H1 (cell line): ENCODE data around the gene KCNV2. TPM values are rescaled to one million over a fixed set of nuclear protein-coding genes. Genes with fewer than 3 reads are reported as not detected.

Experiments used
- CTCF ChIA-PET: fragments of 300-600 bp; sonication (Branson Sonifier 250); formaldehyde crosslinking; loops from one replicate; lab custom pipeline; 2021; ENCODE audit not compliant: partially characterized antibody; lab: Charles Lee
- POLR2A ChIA-PET: fragments of 300-600 bp; sonication (Branson Sonifier 250); formaldehyde crosslinking; loops from one replicate; lab custom pipeline; 2021; ENCODE audit warnings: inconsistent platforms; ENCODE audit not compliant: partially characterized antibody; lab: Charles Lee
- DNase-seq, 2 experiments: peaks; one replicate each; pipeline versions ENCODE4 v3.0.0 to v3.0.0-alpha.2; 2010 to 2022; ENCODE audit warnings: low spot score in 2 of 2, low read depth in 1 of 2, mixed read lengths in 1 of 2
- FAIRE-seq: peaks from 2 replicates; lab custom pipeline; 2011; peaks lifted over from hg19 to GRCh38; lab: Jason Lieb, UNC
- H2AFZ ChIP-seq: 2 replicates; pipeline ENCODE4 v1.8.1; 2012; ENCODE audit warnings: low read length, inconsistent platforms
- H2AK5ac ChIP-seq: 2 replicates; pipeline ENCODE4 v1.6.1; 2013; ENCODE audit warnings: low read depth, low read length
- H2BK120ac ChIP-seq: replicated peaks from 2 replicates; pipeline ENCODE3; 2013; ENCODE audit warnings: low read depth, low read length, inconsistent platforms
- H2BK12ac ChIP-seq: 2 replicates; pipeline ENCODE4 v1.6.1; 2013; ENCODE audit warnings: low read depth, low read length
- H2BK15ac ChIP-seq: 2 replicates; pipeline ENCODE4 v1.6.1; 2013; ENCODE audit warnings: low read length
- H2BK20ac ChIP-seq: 2 replicates; pipeline ENCODE4 v1.6.1; 2013; ENCODE audit warnings: low read length
- H2BK5ac ChIP-seq: 2 replicates; pipeline ENCODE4 v1.6.1; 2013; ENCODE audit warnings: low read depth, low read length
- H3K14ac ChIP-seq: 2 replicates; pipeline ENCODE4 v1.6.1; 2013; ENCODE audit warnings: inconsistent platforms; ENCODE audit not compliant: insufficient read length
- H3K18ac ChIP-seq: 2 replicates; pipeline ENCODE4 v1.6.1; 2013; ENCODE audit warnings: low read length; ENCODE audit errors: extremely low read depth
- H3K23ac ChIP-seq: 2 replicates; pipeline ENCODE4 v1.6.1; 2013; ENCODE audit warnings: inconsistent platforms; ENCODE audit not compliant: insufficient read length
- H3K23me2 ChIP-seq: 2 replicates; pipeline ENCODE4 v1.6.1; 2013; ENCODE audit warnings: low read depth, low read length
- H3K27ac ChIP-seq: 2 replicates; pipeline ENCODE4 v1.6.1; 2011; ENCODE audit warnings: low read depth, low read length, inconsistent platforms
- H3K27me3 ChIP-seq, 4 experiments: replicated peaks in 1 of 4; 1 replicate in 1 of 4; 2 replicates in 3 of 4; pipeline versions ENCODE4 v1.6.1 to v1.8.1; 2011 to 2013; ENCODE audit warnings: low read length in 3 of 4, mild to moderate bottlenecking in 3 of 4, inconsistent platforms in 2 of 4, mixed read lengths in 2 of 4, moderate library complexity in 1 of 4; ENCODE audit not compliant: control insufficient read depth in 3 of 4, insufficient read depth in 3 of 4; ENCODE audit errors: extremely low read depth in 1 of 4
- H3K36me3 ChIP-seq, 4 experiments: 2 replicates each; pipeline versions ENCODE4 v1.6.1 to v1.8.1; 2011 to 2013; ENCODE audit warnings: mild to moderate bottlenecking in 4 of 4, low read length in 3 of 4, moderate library complexity in 2 of 4, control low read depth in 1 of 4, inconsistent platforms in 1 of 4; ENCODE audit not compliant: insufficient read depth in 4 of 4, control insufficient read depth in 2 of 4
- H3K4ac ChIP-seq: replicated peaks from 2 replicates; pipeline ENCODE3; 2013; ENCODE audit warnings: low read length, low read depth, mixed read lengths, inconsistent platforms; ENCODE audit not compliant: insufficient read length
- H3K4me1 ChIP-seq, 4 experiments: replicated peaks in 1 of 4; 1 replicate in 1 of 4; 2 replicates in 3 of 4; pipeline versions ENCODE4 v1.6.1 to v1.8.1; 2011 to 2013; ENCODE audit warnings: low read length in 3 of 4, inconsistent platforms in 2 of 4, mixed read lengths in 1 of 4; ENCODE audit not compliant: insufficient read depth in 4 of 4, control insufficient read depth in 3 of 4
- H3K4me2 ChIP-seq, 2 experiments: 2 replicates each; pipeline versions ENCODE4 v1.6.1 to v1.8.1; 2011 to 2013; ENCODE audit warnings: low read depth in 2 of 2, low read length in 2 of 2, control low read depth in 1 of 2, inconsistent platforms in 1 of 2, mild to moderate bottlenecking in 1 of 2; ENCODE audit not compliant: insufficient read depth in 1 of 2
- H3K4me3 ChIP-seq, 4 experiments: fragments of 200-600, 300-600 bp in 1 of 4; sonication (generic), shearing (Covaris generic), sonication (Bioruptor Twin) in 1 of 4; 2 replicates each; pipeline versions ENCODE4 v1.5.1 to v1.8.1; 2011 to 2016; ENCODE audit warnings: low read length in 4 of 4, low read depth in 3 of 4, control low read depth in 2 of 4, inconsistent platforms in 2 of 4, mild to moderate bottlenecking in 2 of 4, mixed read lengths in 1 of 4, moderate library complexity in 1 of 4; ENCODE audit not compliant: insufficient read depth in 2 of 4; ENCODE audit errors: extremely low read depth in 1 of 4
- H3K56ac ChIP-seq: replicated peaks from 2 replicates; pipeline ENCODE3; 2013; ENCODE audit warnings: low read depth, mild to moderate bottlenecking, mixed read lengths, low read length, inconsistent platforms; ENCODE audit not compliant: insufficient read length
- H3K79me1 ChIP-seq: 2 replicates; pipeline ENCODE4 v1.6.1; 2013; ENCODE audit warnings: low read depth, low read length, control low read depth
- H3K79me2 ChIP-seq, 2 experiments: 2 replicates each; pipeline versions ENCODE4 v1.6.1 to v1.8.1; 2012 to 2013; ENCODE audit warnings: low read length in 2 of 2, mild to moderate bottlenecking in 2 of 2, inconsistent platforms in 1 of 2; ENCODE audit not compliant: insufficient read depth in 2 of 2, control insufficient read depth in 1 of 2
- H3K9ac ChIP-seq, 4 experiments: replicated peaks in 1 of 4; 1 replicate in 1 of 4; 2 replicates in 3 of 4; pipeline versions ENCODE4 v1.6.1 to v1.8.1; 2011 to 2013; ENCODE audit warnings: low read depth in 3 of 4, low read length in 3 of 4, control low read depth in 2 of 4, mild to moderate bottlenecking in 2 of 4, moderate library complexity in 2 of 4, inconsistent platforms in 1 of 4; ENCODE audit errors: extremely low read depth in 1 of 4
- H3K9me3 ChIP-seq, 2 experiments: 2 replicates each; pipeline versions ENCODE4 v1.6.1 to v1.8.1; 2012 to 2013; ENCODE audit warnings: mild to moderate bottlenecking in 2 of 2, moderate library complexity in 2 of 2, control low read depth in 1 of 2, inconsistent platforms in 1 of 2, low read depth in 1 of 2, low read length in 1 of 2, mixed read lengths in 1 of 2; ENCODE audit not compliant: insufficient read depth in 2 of 2
- H4K20me1 ChIP-seq, 2 experiments: replicated peaks in 1 of 2; 2 replicates each; pipeline versions ENCODE3 to v1.8.1; 2011 to 2013; ENCODE audit warnings: inconsistent platforms in 2 of 2, low read length in 2 of 2, mild to moderate bottlenecking in 1 of 2; ENCODE audit not compliant: insufficient read depth in 2 of 2, control insufficient read depth in 1 of 2
- H4K5ac ChIP-seq: 2 replicates; pipeline ENCODE4 v1.6.1; 2013; ENCODE audit warnings: low read length, low read depth, mixed read lengths, inconsistent platforms; ENCODE audit not compliant: insufficient read length
- H4K8ac ChIP-seq: 2 replicates; pipeline ENCODE4 v1.8.0; 2013; ENCODE audit warnings: mild to moderate bottlenecking, moderate library complexity, low read length, inconsistent platforms; ENCODE audit not compliant: insufficient read depth; ENCODE audit errors: extremely low read depth
- H4K91ac ChIP-seq: replicated peaks from 2 replicates; pipeline ENCODE3; 2013; ENCODE audit warnings: low read length, mixed read lengths, inconsistent platforms; ENCODE audit not compliant: insufficient read length
- BRCA1 ChIP-seq: IDR thresholded peaks from 2 replicates; pipeline ENCODE4 v1.6.1; 2012; ENCODE audit warnings: low read depth, low read length, improper control_type of control experiment
- CHD2 ChIP-seq: IDR thresholded peaks from 2 replicates; pipeline ENCODE4 v1.6.1; 2012; ENCODE audit warnings: low read length, improper control_type of control experiment
- CTBP2 ChIP-seq: IDR thresholded peaks from 2 replicates; pipeline ENCODE4 v1.7.0; 2011; ENCODE audit warnings: borderline replicate concordance, mild to moderate bottlenecking, moderate library complexity, mixed read lengths, low read length; ENCODE audit not compliant: insufficient read depth, insufficient read length
- CTCF ChIP-seq, 3 experiments: IDR thresholded peaks; 1 replicate in 2 of 3; 2 replicates in 1 of 3; pipeline versions ENCODE4 v1.5.1 to v1.6.1; 2011; ENCODE audit warnings: low read length in 3 of 3, mild to moderate bottlenecking in 3 of 3, inconsistent platforms in 2 of 3, low read depth in 1 of 3, moderate library complexity in 1 of 3; ENCODE audit not compliant: insufficient read depth in 1 of 3; ENCODE audit errors: control extremely low read depth in 1 of 3
- EGR1 ChIP-seq: IDR thresholded peaks from 2 replicates; pipeline ENCODE4 v1.6.1; 2011; ENCODE audit warnings: low read depth, low read length, borderline replicate concordance
- KDM1A ChIP-seq: fragments of 200-600, 300-600 bp; sonication (generic); IDR thresholded peaks from 2 replicates; pipeline ENCODE4 v1.7.1; 2016; ENCODE audit warnings: mild to moderate bottlenecking, low read length, borderline replicate concordance
- SUZ12 ChIP-seq: fragments of 200-600 bp; sonication (generic); IDR thresholded peaks from 2 replicates; pipeline ENCODE4 v1.6.1; 2012; ENCODE audit warnings: mild to moderate bottlenecking, inconsistent platforms, low read length, moderate library complexity, mixed read lengths
- USF2 ChIP-seq: IDR thresholded peaks from 2 replicates; pipeline ENCODE4 v1.6.1; 2011; ENCODE audit warnings: low read length, improper control_type of control experiment
- WGBS, 2 experiments: shearing (Covaris generic) in 1 of 2; methylation state at CpG; one replicate each; pipeline versions ENCODE4 v1.1.6 to v1.1.7; 2013 to 2015; ENCODE audit warnings: low lambda C conversion rate in 2 of 2, mixed read lengths in 2 of 2, inconsistent platforms in 1 of 2, low coverage in 1 of 2, missing lambda C conversion rate in 1 of 2; ENCODE audit not compliant: insufficient replicate concordance in 2 of 2, insufficient coverage in 1 of 2, insufficient read length in 1 of 2; ENCODE audit errors: extremely low coverage in 1 of 2, missing lambda C conversion rate in 1 of 2; 5-methylcytosine and 5-hydroxymethylcytosine counted together
- polyA plus RNA-seq, 7 experiments: library from polyadenylated mRNA; depleted of rRNA in 3 of 7; stranded (reverse) in 5 of 7; unstranded in 2 of 7; fragments of >200 nt in 5 of 7; fragments of 200-250 nt in 2 of 7; gene quantifications; 1 replicate in 5 of 7; 2 replicates in 1 of 7; 4 replicates in 1 of 7; pipeline versions ENCODE4 v1.2.1 to v1.2.3, GENCODE V29; 2011 to 2013; ENCODE audit warnings: missing spikeins in 2 of 7, mixed read lengths in 2 of 7
- total RNA-seq: library from RNA; stranded (reverse); fragmentation: NEBNext Ultra II Directional; extraction: Animal tissue kit (Norgen Biotek cat#: 25700); gene quantifications from 2 replicates; pipeline ENCODE4 v1.2.1, GENCODE V29; 2021

Gene KCNV2
- total and polyA plus RNA-seq, 2 of the 8 experiments (the other 6 are each of a cell fraction or from before 2014, with no cell fraction given): not detected

- Histone ChIP-seq H3K14ac (no peak overlapping the region), H4K91ac (no peak overlapping the region), H3K4me2 (no peak overlapping the region), H2AK5ac (no peak overlapping the region), H3K27me3 (no peaks in the 10 kb centered on the region), H3K4me1 (peaks cover 0 to 4% (median 0%) of the 10 kb centered on the region in 4 experiments; a peak in 2 of 7 replicates), H4K20me1 (no peaks in the 10 kb centered on the region), H3K9me3 (no peaks in the 10 kb centered on the region), H2BK12ac (no peak overlapping the region), H2BK5ac (no peak overlapping the region), H3K36me3 (no peaks in the 10 kb centered on the region), H2AFZ (no peak overlapping the region), H4K5ac (no peak overlapping the region), H3K23me2 (no peaks in the 10 kb centered on the region), H3K27ac (no peak overlapping the region), H2BK120ac (no peak overlapping the region), H3K9ac (no peak overlapping the region), H3K4ac (no peak overlapping the region), H3K79me1 (no peaks in the 10 kb centered on the region), H3K4me3 (no peak overlapping the region), H2BK20ac (no peak overlapping the region), H3K18ac (no peak overlapping the region), H4K8ac (no peak overlapping the region), H3K23ac (no peak overlapping the region), H3K56ac (no peak overlapping the region), H2BK15ac (no peak overlapping the region), H3K79me2 (no peaks in the 10 kb centered on the region)
- ChIA-PET CTCF (interaction anchor here (0.6 to 1.6 kb wide), 7 partner anchors 8 to 611 kb away, joined by 3 to 4 read pairs (median 3); no protein-coding TSS in a partner anchor), POLR2A (no interaction called here)
- TF ChIP-seq USF2 (no peak), CTCF (IDR thresholded peaks at IDR 0.05; ENCODE audit: control extremely low read depth in 1 of 3, insufficient read depth in 1 of 3, low read depth in 1 of 3, low read length in 3 of 3) (no peak), EGR1 (no peak), CTBP2 (no peak), CHD2 (no peak), SUZ12 (no peak), KDM1A (no peak), BRCA1 (no peak)
- WGBS, 2 experiments: 82% methylated on average over 4 of the region's 4 CpGs; no CpG with 5 or more reads in 1 of the 2 experiments
- FAIRE-seq (no peak), DNase-seq (no peak)
These were observed 15.2 kb downstream of the KCNV2 start for GRCh38 chr9:2732492-2732891.
